Ovary (tissue), 9 donors: ENCODE results near the gene CRNKL1. TPM values are rescaled to one million over a fixed set of nuclear protein-coding genes. Genes with fewer than 3 reads are reported as not detected.

ENCODE experiments used
- DNase-seq, 5 donors: peaks; one replicate each; pipeline ENCODE4 v3.0.0-alpha.2; 2019 to 2020
- H3K27ac ChIP-seq, 2 donors: fragments of 200-600 bp; one replicate each; pipeline versions ENCODE4 v1.5.1 to v1.8.0; 2019 to 2022
- H3K27me3 ChIP-seq: fragments of 200-600 bp; one replicate; pipeline ENCODE4 v1.8.0; 2022
- H3K36me3 ChIP-seq: fragments of 200-600 bp; sonication (generic); one replicate; pipeline ENCODE4 v1.5.1; 2019
- H3K4me1 ChIP-seq: one replicate; pipeline ENCODE4 v1.8.1; 2013; ENCODE audit warnings: mild to moderate bottlenecking, moderate library complexity; ENCODE audit not compliant: insufficient read depth
- H3K4me3 ChIP-seq: fragments of 200-600 bp; sonication (generic); one replicate; pipeline ENCODE4 v1.5.1; 2017
- H3K9me3 ChIP-seq, 2 donors: fragments of 200-600 bp in 1 of 2; sonication (generic) in 1 of 2; one replicate each; pipeline versions ENCODE4 v1.5.1 to v1.8.1; 2013 to 2019; ENCODE audit warnings: mild to moderate bottlenecking in 1 of 2, moderate library complexity in 1 of 2
- CTCF ChIP-seq, 3 donors: fragments of 450-650 bp in 2 of 3; fragments of 200-600 bp in 1 of 3; IDR thresholded peaks; one replicate each; pipeline versions ENCODE4 v1.5.1 to v1.8.0; 2016 to 2022; ENCODE audit warnings: antibody characterized with exemption in 3 of 3, mild to moderate bottlenecking in 1 of 3
- EP300 ChIP-seq: sonication (generic); formaldehyde crosslinking; IDR thresholded peaks from one replicate; pipeline ENCODE4 v1.6.1; 2017; ENCODE audit warnings: antibody characterized with exemption
- POLR2A ChIP-seq: fragments of 450-650 bp; IDR thresholded peaks from one replicate; pipeline ENCODE4 v1.6.1; 2017; ENCODE audit warnings: antibody characterized with exemption, mild to moderate bottlenecking, moderate library complexity
- WGBS, 3 donors: extraction: QIAGEN DNeasy Blood & Tissue Kit in 1 of 3; methylation state at CpG; one replicate each; pipeline versions ENCODE4 v1.1.5 to v1.1.7; 2013 to 2017; 5-methylcytosine and 5-hydroxymethylcytosine counted together
- intact Hi-C, 4 donors: fragments of 100-400 bp; cut with DNase I; formaldehyde crosslinking; loops; one replicate each; pipeline versions ENCODE4 v1.11.0 to v1.15.1; 2022 to 2023
- polyA plus RNA-seq, 2 donors: library from polyadenylated mRNA; stranded (reverse); fragments of 200-250 nt in 1 of 2; fragments of 350-450 nt in 1 of 2; fragmentation: Illumina TruSeq in 1 of 2; extraction: RNeasy Lipid Tissue Mini Kit (QIAGEN cat#74804) in 1 of 2; gene quantifications; one replicate each; pipeline ENCODE4 v1.2.3, GENCODE V29; 2013 to 2014
- total RNA-seq, 7 donors: library from RNA; depleted of rRNA in 2 of 7; stranded (reverse); fragments of >200 nt in 2 of 7; fragmentation: NEBNext Ultra II Directional in 3 of 7; extraction: Animal tissue kit (Norgen Biotek cat#: 25700) in 3 of 7; gene quantifications; one replicate each; pipeline versions ENCODE4 v1.1.0 to v1.2.4, GENCODE V29; 2016 to 2023
- donor health status: DM: no; HTN: no; CAD: no; lungs with moderate emphysema.
- donor health status: DM: no; HTN: no; CAD: no.
- donor health status: Bipolar disorder and iron deficiency.
- donor health status: DM: yes; HTN: yes; CAD: no.
- donor health status: DM: no; HTN: no; CAD: no.
- donor health status: DM: yes; HTN: yes; CAD: no.

CRNKL1 gene
- total and polyA plus RNA-seq, 9 donors: 12.7 to 25.0 (median 22.5) TPM

- intact Hi-C loops: loop anchor here (2.0 to 10.0 kb wide), 6 partner anchors 19 to 299 kb away; no protein-coding TSS in a partner anchor
- Histone ChIP-seq H3K27me3 (no peaks in the 10 kb centered on the region), H3K9me3 (no peaks in the 10 kb centered on the region), H3K4me3 (no peak overlapping the region), H3K36me3 (no peaks in the 10 kb centered on the region), H3K27ac (peak overlapping the region in 1 of 2 donors; percentile 63), H3K4me1 (peaks cover 7% of the 10 kb centered on the region)
- TF ChIP-seq CTCF (IDR thresholded peaks at IDR 0.05) (no peak), EP300 (no peak)
- 49 to 54% (median 51%) methylated on average over 12 of the region's 12 CpGs for WGBS, 3 donors
- DNase-seq: no peak
Observed at GRCh38 chr20:19993958-19994669, 58.2 kb downstream of the CRNKL1 start.

GRCh38 chr20:19992996-19993908, 59.0 kb downstream of the CRNKL1 start:
- no peak for TF ChIP-seq EP300
- no peak for TF ChIP-seq CTCF (IDR thresholded peaks at IDR 0.05)
- TF ChIP-seq POLR2A: no peak
- Histone ChIP-seq H3K27ac (peak overlapping the region; percentile 9 to 63), H3K4me1 (peaks cover 7% of the 10 kb centered on the region), H3K4me3 (no peak overlapping the region), H3K36me3 (no peaks in the 10 kb centered on the region), H3K9me3 (no peaks in the 10 kb centered on the region), H3K27me3 (no peaks in the 10 kb centered on the region)
- intact Hi-C loops: loop anchor here in 3 of 4 donors (2.0 to 10.0 kb wide), 5 partner anchors 18 to 298 kb away; no protein-coding TSS in a partner anchor
- peak in 3 of 5 donors; percentile 47 to 65 (median 59) for DNase-seq
- 10 to 19% (median 11%) methylated on average over 14 of the region's 14 CpGs for whole genome bisulfite sequencing, 3 donors

DNA sequence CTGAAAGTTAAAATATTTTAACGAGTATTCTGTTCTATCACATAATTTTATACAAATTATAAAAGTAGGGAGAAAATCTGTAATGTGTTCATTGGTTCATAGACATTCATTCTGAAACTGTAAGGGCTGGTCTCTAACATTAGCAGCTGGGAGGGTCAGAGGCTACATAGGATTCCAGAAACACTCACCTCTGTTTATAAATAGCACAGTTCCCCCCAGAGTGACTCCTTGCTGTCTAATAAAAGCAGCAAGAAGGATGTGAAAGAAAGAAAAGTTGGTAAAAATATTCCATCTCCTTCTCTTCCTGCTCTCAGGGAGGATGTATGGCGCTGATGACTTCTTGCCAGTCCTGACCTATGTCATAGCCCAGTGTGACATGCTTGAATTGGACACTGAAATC, 60.4 kb downstream of the CRNKL1 start:
- no peaks in the 10 kb centered on the region for H3K36me3 ChIP-seq
- no peak for TF ChIP-seq POLR2A
- TF ChIP-seq CTCF (IDR thresholded peaks at IDR 0.05): no peak
- TF ChIP-seq EP300: no peak
- no peak overlapping the region for H3K4me3 ChIP-seq
- WGBS, 3 donors: 45 to 66% (median 48%) methylated on average over 2 of the region's 2 CpGs
- DNase-seq: no peak
- no peaks in the 10 kb centered on the region for H3K9me3 ChIP-seq
- intact Hi-C loops: loop anchor here in 3 of 4 donors (2.0 to 10.0 kb wide), 5 partner anchors 17 to 297 kb away; no protein-coding TSS in a partner anchor
- H3K4me1 ChIP-seq: peaks cover 7% of the 10 kb centered on the region
- no peak overlapping the region for H3K27ac ChIP-seq
- H3K27me3 ChIP-seq: no peaks in the 10 kb centered on the region

GRCh38 chr20:19991308-19991707, 61.0 kb downstream of the CRNKL1 start:
- H3K27me3 ChIP-seq: no peaks in the 10 kb centered on the region
- no peaks in the 10 kb centered on the region for H3K36me3 ChIP-seq
- no peak overlapping the region for H3K4me3 ChIP-seq
- TF ChIP-seq EP300 (no peak), CTCF (IDR thresholded peaks at IDR 0.05) (no peak), POLR2A (no peak)
- H3K9me3 ChIP-seq: no peaks in the 10 kb centered on the region
- no peak overlapping the region for H3K27ac ChIP-seq
- DNase-seq: no peak
- intact Hi-C loops: loop anchor here in 3 of 4 donors (10.0 kb wide), 4 partner anchors 87 to 297 kb away; no protein-coding TSS in a partner anchor
- peaks cover 7% of the 10 kb centered on the region for H3K4me1 ChIP-seq
- WGBS, 3 donors: 4 to 14% (median 11%) methylated on average over 1 of the region's 1 CpG
